H9 (cell line): ENCODE results near the gene FBL. TPM values are rescaled to one million over a fixed set of nuclear protein-coding genes. Genes with fewer than 3 reads are reported as not detected.
"Not testable (repeated sequence)": the region's sequence is repeated elsewhere in the genome, so short reads cannot be mapped to it uniquely, and the experiment has no call there.

ENCODE experiments used
- DNase-seq: peaks from one replicate; pipeline ENCODE4 v3.0.0-alpha.2; 2017
- H2AFZ ChIP-seq: one replicate; pipeline ENCODE4 v1.6.1; 2013; ENCODE audit warnings: mild to moderate bottlenecking, low read length, control low read depth, moderate library complexity
- H2AK5ac ChIP-seq: 2 replicates; pipeline ENCODE4 v1.6.1; 2013; ENCODE audit warnings: low read length, control low read depth, mixed read lengths; ENCODE audit not compliant: insufficient read length
- H2BK120ac ChIP-seq: one replicate; pipeline ENCODE4 v1.6.1; 2013; ENCODE audit warnings: low read depth, mild to moderate bottlenecking, low read length, control low read depth, inconsistent platforms; ENCODE audit not compliant: poor library complexity, severe bottlenecking
- H2BK12ac ChIP-seq: 2 replicates; pipeline ENCODE4 v1.6.1; 2013; ENCODE audit warnings: low read length, control low read depth, mixed read lengths, low read depth; ENCODE audit not compliant: insufficient read length
- H2BK15ac ChIP-seq: 2 replicates; pipeline ENCODE4 v1.6.1; 2013; ENCODE audit warnings: low read depth, low read length, control low read depth
- H2BK20ac ChIP-seq: one replicate; pipeline ENCODE4 v1.6.1; 2013; ENCODE audit warnings: low read depth, mild to moderate bottlenecking, low read length, control low read depth, inconsistent platforms; ENCODE audit not compliant: poor library complexity, severe bottlenecking
- H2BK5ac ChIP-seq: 2 replicates; pipeline ENCODE4 v1.6.1; 2013; ENCODE audit warnings: low read length, control low read depth, mixed read lengths; ENCODE audit not compliant: insufficient read length
- H3K14ac ChIP-seq: 2 replicates; pipeline ENCODE4 v1.6.1; 2013; ENCODE audit warnings: low read length, control low read depth; ENCODE audit not compliant: insufficient read depth
- H3K18ac ChIP-seq: 2 replicates; pipeline ENCODE4 v1.6.1; 2013; ENCODE audit warnings: low read depth, mild to moderate bottlenecking, mixed read lengths, low read length, control low read depth; ENCODE audit not compliant: insufficient read length
- H3K23ac ChIP-seq: 2 replicates; pipeline ENCODE4 v1.6.1; 2013; ENCODE audit warnings: low read length, control low read depth, mixed read lengths, low read depth; ENCODE audit not compliant: insufficient read length
- H3K23me2 ChIP-seq: 2 replicates; pipeline ENCODE4 v1.6.1; 2013; ENCODE audit warnings: low read depth, mild to moderate bottlenecking, mixed read lengths, low read length, control low read depth; ENCODE audit not compliant: insufficient read length, poor library complexity, severe bottlenecking
- H3K27ac ChIP-seq: 2 replicates; pipeline ENCODE4 v1.5.1; 2013; ENCODE audit warnings: low read length, control low read depth, mixed read lengths, low read depth; ENCODE audit not compliant: insufficient read length
- H3K27me3 ChIP-seq: 2 replicates; pipeline ENCODE4 v1.6.1; 2013; ENCODE audit warnings: low read length, control low read depth, inconsistent platforms; ENCODE audit not compliant: insufficient read depth
- H3K4ac ChIP-seq: 2 replicates; pipeline ENCODE4 v1.6.1; 2013; ENCODE audit warnings: low read depth, mild to moderate bottlenecking, control low read depth, inconsistent platforms, low read length, moderate library complexity
- H3K4me1 ChIP-seq: 2 replicates; pipeline ENCODE4 v1.6.1; 2013; ENCODE audit warnings: low read length, control low read depth, inconsistent platforms; ENCODE audit not compliant: insufficient read depth
- H3K4me2 ChIP-seq: 2 replicates; pipeline ENCODE4 v1.6.1; 2013; ENCODE audit warnings: low read length, control low read depth, mixed read lengths; ENCODE audit not compliant: insufficient read length, insufficient read depth
- H3K56ac ChIP-seq: 2 replicates; pipeline ENCODE4 v1.6.1; 2013; ENCODE audit warnings: low read depth, mild to moderate bottlenecking, mixed read lengths, low read length, control low read depth; ENCODE audit not compliant: insufficient read length
- H3K79me1 ChIP-seq: 2 replicates; pipeline ENCODE4 v1.6.1; 2013; ENCODE audit warnings: low read depth, mild to moderate bottlenecking, moderate library complexity, low read length, control low read depth, inconsistent platforms; ENCODE audit not compliant: insufficient read depth, poor library complexity, severe bottlenecking
- H3K79me2 ChIP-seq: 2 replicates; pipeline ENCODE4 v1.6.1; 2013; ENCODE audit warnings: low read length, control low read depth, inconsistent platforms; ENCODE audit not compliant: insufficient read depth
- H3K9ac ChIP-seq: 2 replicates; pipeline ENCODE4 v1.6.1; 2013; ENCODE audit warnings: low read length, control low read depth, mixed read lengths; ENCODE audit not compliant: insufficient read length; ENCODE audit errors: extremely low read depth
- H3K9me3 ChIP-seq: one replicate; pipeline ENCODE4 v1.6.1; 2013; ENCODE audit warnings: low read depth, low read length, inconsistent platforms; ENCODE audit not compliant: control insufficient read depth
- H3T11ph ChIP-seq: one replicate; pipeline ENCODE4 v1.6.1; 2013; ENCODE audit warnings: mild to moderate bottlenecking, low read length, control low read depth, inconsistent platforms
- H4K20me1 ChIP-seq: one replicate; pipeline ENCODE4 v1.6.1; 2013; ENCODE audit not compliant: control insufficient read depth, insufficient read length, insufficient read depth
- H4K5ac ChIP-seq: 2 replicates; pipeline ENCODE4 v1.6.1; 2013; ENCODE audit warnings: low read depth, mild to moderate bottlenecking, mixed read lengths, low read length, control low read depth; ENCODE audit not compliant: insufficient read length
- H4K8ac ChIP-seq: replicated peaks from 2 replicates; pipeline ENCODE4 v1.6.1; 2013; ENCODE audit warnings: low read length, control low read depth, mixed read lengths, low read depth; ENCODE audit not compliant: insufficient read length
- H4K91ac ChIP-seq: 2 replicates; pipeline ENCODE4 v1.6.1; 2013; ENCODE audit warnings: low read depth, mild to moderate bottlenecking, moderate library complexity, mixed read lengths, low read length, control low read depth; ENCODE audit not compliant: insufficient read length
- H3K27ac Mint-ChIP-seq, 3 experiments: 2 replicates in 2 of 3; 3 replicates in 1 of 3; pipeline ENCODE4 v1.8.0; 2020 to 2021; ENCODE audit warnings: mixed read lengths in 3 of 3, mild to moderate bottlenecking in 1 of 3, moderate library complexity in 1 of 3
- H3K27me3 Mint-ChIP-seq: 2 replicates; pipeline ENCODE4 v1.8.0; 2021; ENCODE audit warnings: low read depth, mild to moderate bottlenecking, moderate library complexity, mixed read lengths
- H3K36me3 Mint-ChIP-seq, 3 experiments: 2 replicates in 2 of 3; 3 replicates in 1 of 3; pipeline ENCODE4 v1.8.0; 2020 to 2021; ENCODE audit warnings: low read depth in 3 of 3, mixed read lengths in 3 of 3; ENCODE audit not compliant: insufficient read depth in 1 of 3
- H3K4me1 Mint-ChIP-seq, 2 experiments: 2 replicates each; pipeline ENCODE4 v1.8.0; 2020; ENCODE audit warnings: mixed read lengths in 2 of 2
- H3K4me3 Mint-ChIP-seq, 2 experiments: 2 replicates in 1 of 2; 3 replicates in 1 of 2; pipeline ENCODE4 v1.8.0; 2020 to 2021; ENCODE audit warnings: mild to moderate bottlenecking in 2 of 2, mixed read lengths in 2 of 2, moderate library complexity in 1 of 2
- H3K9me3 Mint-ChIP-seq, 2 experiments: 2 replicates in 1 of 2; 3 replicates in 1 of 2; pipeline ENCODE4 v1.8.0; 2020; ENCODE audit warnings: mild to moderate bottlenecking in 2 of 2, mixed read lengths in 2 of 2, moderate library complexity in 1 of 2
- WGBS: extraction: QIAGEN DNeasy Blood & Tissue Kit; methylation state at CpG from one replicate; pipeline ENCODE4 v1.1.7; 2013; ENCODE audit warnings: missing lambda C conversion rate, low lambda C conversion rate, mixed read lengths; ENCODE audit not compliant: insufficient read length; ENCODE audit errors: extremely low coverage; 5-methylcytosine and 5-hydroxymethylcytosine counted together
- total RNA-seq: library from RNA; stranded (reverse); gene quantifications from 2 replicates; pipeline ENCODE4 v1.2.1, GENCODE V29; 2021
- TF ChIP-seq, protein P1 (sequence below): fragments of 200-600 bp; sonication (generic); conservative IDR thresholded peaks from 3 replicates; pipeline ENCODE4 v1.8.0; 2021; ENCODE audit warnings: antibody characterized with exemption, mild to moderate bottlenecking

The FBL gene
- total RNA-seq, 1 experiment from 2014 or later = 625 TPM

- H2BK120ac ChIP-seq = no peak overlapping the region
- H2AFZ ChIP-seq = no peak overlapping the region
- H4K91ac ChIP-seq = no peak overlapping the region
- no peak overlapping the region for H3K14ac ChIP-seq
- no peak overlapping the region for H3K9ac ChIP-seq
- no peak overlapping the region for H3K23ac ChIP-seq
- H4K8ac ChIP-seq = no peak overlapping the region
- H3K23me2 ChIP-seq = no peaks in the 10 kb centered on the region
- H3K4me3 Mint-ChIP-seq = no peak overlapping the region
- no peak overlapping the region for H3K18ac ChIP-seq
- no peak overlapping the region for H2BK12ac ChIP-seq
- WGBS = no CpG with 5 or more reads among the region's 4 CpGs
- H3K36me3 Mint-ChIP-seq = no peaks in the 10 kb centered on the region; a peak in 1 of 7 replicates
- TF ChIP-seq, protein P1, sequence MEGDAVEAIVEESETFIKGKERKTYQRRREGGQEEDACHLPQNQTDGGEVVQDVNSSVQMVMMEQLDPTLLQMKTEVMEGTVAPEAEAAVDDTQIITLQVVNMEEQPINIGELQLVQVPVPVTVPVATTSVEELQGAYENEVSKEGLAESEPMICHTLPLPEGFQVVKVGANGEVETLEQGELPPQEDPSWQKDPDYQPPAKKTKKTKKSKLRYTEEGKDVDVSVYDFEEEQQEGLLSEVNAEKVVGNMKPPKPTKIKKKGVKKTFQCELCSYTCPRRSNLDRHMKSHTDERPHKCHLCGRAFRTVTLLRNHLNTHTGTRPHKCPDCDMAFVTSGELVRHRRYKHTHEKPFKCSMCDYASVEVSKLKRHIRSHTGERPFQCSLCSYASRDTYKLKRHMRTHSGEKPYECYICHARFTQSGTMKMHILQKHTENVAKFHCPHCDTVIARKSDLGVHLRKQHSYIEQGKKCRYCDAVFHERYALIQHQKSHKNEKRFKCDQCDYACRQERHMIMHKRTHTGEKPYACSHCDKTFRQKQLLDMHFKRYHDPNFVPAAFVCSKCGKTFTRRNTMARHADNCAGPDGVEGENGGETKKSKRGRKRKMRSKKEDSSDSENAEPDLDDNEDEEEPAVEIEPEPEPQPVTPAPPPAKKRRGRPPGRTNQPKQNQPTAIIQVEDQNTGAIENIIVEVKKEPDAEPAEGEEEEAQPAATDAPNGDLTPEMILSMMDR = no peak
- H3K56ac ChIP-seq = no peak overlapping the region
- no peaks in the 10 kb centered on the region for H3K4me1 ChIP-seq
- H2AK5ac ChIP-seq = no peak overlapping the region
- DNase-seq = no peak
- H3K9me3 Mint-ChIP-seq = no peaks in the 10 kb centered on the region
- H3K4me1 Mint-ChIP-seq = no peaks in the 10 kb centered on the region
- H3T11ph ChIP-seq = no peak overlapping the region
- no peaks in the 10 kb centered on the region for H3K79me1 ChIP-seq
- H2BK15ac ChIP-seq = no peak overlapping the region
- no peak overlapping the region for H3K4ac ChIP-seq
- no peak overlapping the region for H3K27ac Mint-ChIP-seq
- no peaks in the 10 kb centered on the region for H4K20me1 ChIP-seq
- no peaks in the 10 kb centered on the region for H3K9me3 ChIP-seq
- H3K27ac ChIP-seq = no peak overlapping the region
- H2BK20ac ChIP-seq = no peak overlapping the region
- H2BK5ac ChIP-seq = no peak overlapping the region
- H3K79me2 ChIP-seq = no peaks in the 10 kb centered on the region
- H4K5ac ChIP-seq = no peak overlapping the region
- H3K27me3 ChIP-seq = no peaks in the 10 kb centered on the region
- H3K4me2 ChIP-seq = no peak overlapping the region
- no peaks in the 10 kb centered on the region; the same call in none of the 2 replicates for H3K27me3 Mint-ChIP-seq
Observed at GRCh38 chr19:39809368-39809767, 36.8 kb downstream of the FBL start.

DNA sequence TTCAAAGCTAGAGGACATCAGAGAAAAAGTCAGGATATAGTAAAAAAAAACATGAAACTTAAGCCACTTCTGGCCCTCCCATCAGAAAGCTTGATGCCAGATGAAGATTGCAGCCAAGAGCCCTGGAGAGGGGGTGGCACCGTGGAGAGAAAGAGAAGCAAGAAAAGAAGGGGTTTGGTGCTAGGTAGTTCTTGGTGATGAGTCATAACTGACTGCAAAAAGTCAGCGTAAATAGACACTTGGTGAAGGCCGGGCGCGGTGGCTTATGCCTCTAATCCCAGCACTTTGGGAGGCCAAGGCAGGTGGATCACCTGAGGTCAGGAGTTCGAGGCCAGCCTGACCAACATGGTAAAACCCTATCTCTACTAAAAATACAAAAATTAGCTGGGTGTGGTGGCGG is 37.5 kb downstream of the FBL start:
- not testable (repeated sequence) for H2AFZ ChIP-seq, H3K4me1 Mint-ChIP-seq, H3K56ac ChIP-seq, H4K8ac ChIP-seq, H3K36me3 Mint-ChIP-seq, H3K79me1 ChIP-seq, H3K9me3 Mint-ChIP-seq, H3K4me1 ChIP-seq, DNase-seq, H3T11ph ChIP-seq, H3K9me3 ChIP-seq, H2BK120ac ChIP-seq, H3K4ac ChIP-seq, H3K4me2 ChIP-seq, H3K27ac Mint-ChIP-seq, H3K79me2 ChIP-seq, H3K27me3 ChIP-seq, H4K5ac ChIP-seq, H4K20me1 ChIP-seq, H3K18ac ChIP-seq, H3K27ac ChIP-seq, H3K4me3 Mint-ChIP-seq, H3K23me2 ChIP-seq, H3K27me3 Mint-ChIP-seq, H2BK15ac ChIP-seq, H2AK5ac ChIP-seq, H4K91ac ChIP-seq, H2BK5ac ChIP-seq, H2BK12ac ChIP-seq, H2BK20ac ChIP-seq, H3K9ac ChIP-seq, H3K23ac ChIP-seq, H3K14ac ChIP-seq
- WGBS = no CpG with 5 or more reads among the region's 7 CpGs
